ENCODE results near the gene EPB41.

The EPB41 gene

GRCh38 chr1:28893403-28894102 is 20.8 kb upstream of the EPB41 start:
- no peak for DNase-seq

GRCh38 chr1:28894785-28895184 is 19.6 kb upstream of the EPB41 start:
- no peak for DNase-seq

- DNase-seq: no peak
These were observed 18.3 kb upstream of the EPB41 start for GRCh38 chr1:28895896-28896608.

GRCh38 chr1:28896609-28896986 is 17.8 kb upstream of the EPB41 start:
- no peak for DNase-seq

GRCh38 chr1:28897789-28898188 is 16.6 kb upstream of the EPB41 start:
- no peak for DNase-seq

- DNase-seq: no peak
These were observed 15.9 kb upstream of the EPB41 start for GRCh38 chr1:28898405-28898881.

GRCh38 chr1:28899267-28899666 is 15.1 kb upstream of the EPB41 start:
- no peak for DNase-seq

- no peak for DNase-seq
These were observed 13.8 kb upstream of the EPB41 start for GRCh38 chr1:28900562-28900961.

GRCh38 chr1:28902738-28903137 is 11.6 kb upstream of the EPB41 start:
- DNase-seq: no peak

GRCh38 chr1:28905921-28906666 is 8.3 kb upstream of the EPB41 start:
- DNase-seq: no peak

GRCh38 chr1:28909198-28909597 is 5.2 kb upstream of the EPB41 start:
- DNase-seq: no peak

GRCh38 chr1:28910379-28911115 is 3.8 kb upstream of the EPB41 start:
- no peak for DNase-seq

GRCh38 chr1:28913786-28914227 is 562 bp upstream of the EPB41 start:
- DNase-seq: no peak

GRCh38 chr1:28915031-28915895 is 894 bp downstream of the EPB41 start:
- no peak for DNase-seq

- no peak for DNase-seq
These were observed 3.4 kb downstream of the EPB41 start for GRCh38 chr1:28917757-28918118.

GRCh38 chr1:28921286-28921869 is 7.0 kb downstream of the EPB41 start:
- no peak for DNase-seq

GRCh38 chr1:28925350-28925891 is 11.1 kb downstream of the EPB41 start:
- no peak for DNase-seq

GRCh38 chr1:28926629-28927265 is 12.4 kb downstream of the EPB41 start:
- peak in 1 of 2 experiments; percentile 18 for DNase-seq

- no peak for DNase-seq
These were observed 12.9 kb downstream of the EPB41 start for GRCh38 chr1:28927266-28927647.

GRCh38 chr1:28927648-28928313 is 13.4 kb downstream of the EPB41 start:
- peak; percentile 35 to 76 for DNase-seq
